H9 (cell line): ENCODE measurements around the gene SNX30. TPM values are rescaled to one million over a fixed set of nuclear protein-coding genes. Genes with fewer than 3 reads are reported as not detected.

Experiments
- DNase-seq: peaks from one replicate; pipeline ENCODE4 v3.0.0-alpha.2; 2017
- H2AFZ ChIP-seq: one replicate; pipeline ENCODE4 v1.6.1; 2013; ENCODE audit warnings: mild to moderate bottlenecking, low read length, control low read depth, moderate library complexity
- H2AK5ac ChIP-seq: 2 replicates; pipeline ENCODE4 v1.6.1; 2013; ENCODE audit warnings: low read length, control low read depth, mixed read lengths; ENCODE audit not compliant: insufficient read length
- H2BK120ac ChIP-seq: one replicate; pipeline ENCODE4 v1.6.1; 2013; ENCODE audit warnings: low read depth, mild to moderate bottlenecking, low read length, control low read depth, inconsistent platforms; ENCODE audit not compliant: poor library complexity, severe bottlenecking
- H2BK12ac ChIP-seq: 2 replicates; pipeline ENCODE4 v1.6.1; 2013; ENCODE audit warnings: low read length, control low read depth, mixed read lengths, low read depth; ENCODE audit not compliant: insufficient read length
- H2BK15ac ChIP-seq: 2 replicates; pipeline ENCODE4 v1.6.1; 2013; ENCODE audit warnings: low read depth, low read length, control low read depth
- H2BK20ac ChIP-seq: one replicate; pipeline ENCODE4 v1.6.1; 2013; ENCODE audit warnings: low read depth, mild to moderate bottlenecking, low read length, control low read depth, inconsistent platforms; ENCODE audit not compliant: poor library complexity, severe bottlenecking
- H2BK5ac ChIP-seq: 2 replicates; pipeline ENCODE4 v1.6.1; 2013; ENCODE audit warnings: low read length, control low read depth, mixed read lengths; ENCODE audit not compliant: insufficient read length
- H3K14ac ChIP-seq: 2 replicates; pipeline ENCODE4 v1.6.1; 2013; ENCODE audit warnings: low read length, control low read depth; ENCODE audit not compliant: insufficient read depth
- H3K18ac ChIP-seq: 2 replicates; pipeline ENCODE4 v1.6.1; 2013; ENCODE audit warnings: low read depth, mild to moderate bottlenecking, mixed read lengths, low read length, control low read depth; ENCODE audit not compliant: insufficient read length
- H3K23ac ChIP-seq: 2 replicates; pipeline ENCODE4 v1.6.1; 2013; ENCODE audit warnings: low read length, control low read depth, mixed read lengths, low read depth; ENCODE audit not compliant: insufficient read length
- H3K23me2 ChIP-seq: 2 replicates; pipeline ENCODE4 v1.6.1; 2013; ENCODE audit warnings: low read depth, mild to moderate bottlenecking, mixed read lengths, low read length, control low read depth; ENCODE audit not compliant: insufficient read length, poor library complexity, severe bottlenecking
- H3K27ac ChIP-seq: 2 replicates; pipeline ENCODE4 v1.5.1; 2013; ENCODE audit warnings: low read length, control low read depth, mixed read lengths, low read depth; ENCODE audit not compliant: insufficient read length
- H3K27me3 ChIP-seq: 2 replicates; pipeline ENCODE4 v1.6.1; 2013; ENCODE audit warnings: low read length, control low read depth, inconsistent platforms; ENCODE audit not compliant: insufficient read depth
- H3K4ac ChIP-seq: 2 replicates; pipeline ENCODE4 v1.6.1; 2013; ENCODE audit warnings: low read depth, mild to moderate bottlenecking, control low read depth, inconsistent platforms, low read length, moderate library complexity
- H3K4me1 ChIP-seq: 2 replicates; pipeline ENCODE4 v1.6.1; 2013; ENCODE audit warnings: low read length, control low read depth, inconsistent platforms; ENCODE audit not compliant: insufficient read depth
- H3K4me2 ChIP-seq: 2 replicates; pipeline ENCODE4 v1.6.1; 2013; ENCODE audit warnings: low read length, control low read depth, mixed read lengths; ENCODE audit not compliant: insufficient read length, insufficient read depth
- H3K56ac ChIP-seq: 2 replicates; pipeline ENCODE4 v1.6.1; 2013; ENCODE audit warnings: low read depth, mild to moderate bottlenecking, mixed read lengths, low read length, control low read depth; ENCODE audit not compliant: insufficient read length
- H3K79me1 ChIP-seq: 2 replicates; pipeline ENCODE4 v1.6.1; 2013; ENCODE audit warnings: low read depth, mild to moderate bottlenecking, moderate library complexity, low read length, control low read depth, inconsistent platforms; ENCODE audit not compliant: insufficient read depth, poor library complexity, severe bottlenecking
- H3K79me2 ChIP-seq: 2 replicates; pipeline ENCODE4 v1.6.1; 2013; ENCODE audit warnings: low read length, control low read depth, inconsistent platforms; ENCODE audit not compliant: insufficient read depth
- H3K9ac ChIP-seq: 2 replicates; pipeline ENCODE4 v1.6.1; 2013; ENCODE audit warnings: low read length, control low read depth, mixed read lengths; ENCODE audit not compliant: insufficient read length; ENCODE audit errors: extremely low read depth
- H3K9me3 ChIP-seq: one replicate; pipeline ENCODE4 v1.6.1; 2013; ENCODE audit warnings: low read depth, low read length, inconsistent platforms; ENCODE audit not compliant: control insufficient read depth
- H3T11ph ChIP-seq: one replicate; pipeline ENCODE4 v1.6.1; 2013; ENCODE audit warnings: mild to moderate bottlenecking, low read length, control low read depth, inconsistent platforms
- H4K20me1 ChIP-seq: one replicate; pipeline ENCODE4 v1.6.1; 2013; ENCODE audit not compliant: control insufficient read depth, insufficient read length, insufficient read depth
- H4K5ac ChIP-seq: 2 replicates; pipeline ENCODE4 v1.6.1; 2013; ENCODE audit warnings: low read depth, mild to moderate bottlenecking, mixed read lengths, low read length, control low read depth; ENCODE audit not compliant: insufficient read length
- H4K8ac ChIP-seq: replicated peaks from 2 replicates; pipeline ENCODE4 v1.6.1; 2013; ENCODE audit warnings: low read length, control low read depth, mixed read lengths, low read depth; ENCODE audit not compliant: insufficient read length
- H4K91ac ChIP-seq: 2 replicates; pipeline ENCODE4 v1.6.1; 2013; ENCODE audit warnings: low read depth, mild to moderate bottlenecking, moderate library complexity, mixed read lengths, low read length, control low read depth; ENCODE audit not compliant: insufficient read length
- H3K27ac Mint-ChIP-seq, 3 experiments: 2 replicates in 2 of 3; 3 replicates in 1 of 3; pipeline ENCODE4 v1.8.0; 2020 to 2021; ENCODE audit warnings: mixed read lengths in 3 of 3, mild to moderate bottlenecking in 1 of 3, moderate library complexity in 1 of 3
- H3K27me3 Mint-ChIP-seq: 2 replicates; pipeline ENCODE4 v1.8.0; 2021; ENCODE audit warnings: low read depth, mild to moderate bottlenecking, moderate library complexity, mixed read lengths
- H3K36me3 Mint-ChIP-seq, 3 experiments: 2 replicates in 2 of 3; 3 replicates in 1 of 3; pipeline ENCODE4 v1.8.0; 2020 to 2021; ENCODE audit warnings: low read depth in 3 of 3, mixed read lengths in 3 of 3; ENCODE audit not compliant: insufficient read depth in 1 of 3
- H3K4me1 Mint-ChIP-seq, 2 experiments: 2 replicates each; pipeline ENCODE4 v1.8.0; 2020; ENCODE audit warnings: mixed read lengths in 2 of 2
- H3K4me3 Mint-ChIP-seq, 2 experiments: 2 replicates in 1 of 2; 3 replicates in 1 of 2; pipeline ENCODE4 v1.8.0; 2020 to 2021; ENCODE audit warnings: mild to moderate bottlenecking in 2 of 2, mixed read lengths in 2 of 2, moderate library complexity in 1 of 2
- H3K9me3 Mint-ChIP-seq, 2 experiments: 2 replicates in 1 of 2; 3 replicates in 1 of 2; pipeline ENCODE4 v1.8.0; 2020; ENCODE audit warnings: mild to moderate bottlenecking in 2 of 2, mixed read lengths in 2 of 2, moderate library complexity in 1 of 2
- CTCF ChIP-seq: fragments of 200-600 bp; sonication (generic); conservative IDR thresholded peaks from 3 replicates; pipeline ENCODE4 v1.8.0; 2021; ENCODE audit warnings: antibody characterized with exemption, mild to moderate bottlenecking
- WGBS: extraction: QIAGEN DNeasy Blood & Tissue Kit; methylation state at CpG from one replicate; pipeline ENCODE4 v1.1.7; 2013; ENCODE audit warnings: missing lambda C conversion rate, low lambda C conversion rate, mixed read lengths; ENCODE audit not compliant: insufficient read length; ENCODE audit errors: extremely low coverage; 5-methylcytosine and 5-hydroxymethylcytosine counted together
- total RNA-seq: library from RNA; stranded (reverse); gene quantifications from 2 replicates; pipeline ENCODE4 v1.2.1, GENCODE V29; 2021

Gene SNX30
- total RNA-seq, 1 experiment from 2014 or later, result 10.3 TPM

- H4K8ac ChIP-seq, result no peak overlapping the region
- H2BK20ac ChIP-seq, result no peak overlapping the region
- no peak overlapping the region for H3K9ac ChIP-seq
- H2BK5ac ChIP-seq, result no peak overlapping the region
- H3T11ph ChIP-seq, result no peak overlapping the region
- H3K27ac ChIP-seq, result no peak overlapping the region
- H3K14ac ChIP-seq, result no peak overlapping the region
- H3K79me1 ChIP-seq, result no peaks in the 10 kb centered on the region
- no peak for TF ChIP-seq CTCF
- peak; percentile 87 for DNase-seq
- Mint-ChIP-seq H3K4me1 (peaks cover 14 to 21% of the 10 kb centered on the region in 2 experiments), H3K27me3 (no peaks in the 10 kb centered on the region), H3K4me3 (no peak overlapping the region; a peak in 1 of 5 replicates), H3K36me3 (peaks cover 8 to 28% (median 17%) of the 10 kb centered on the region in 3 experiments), H3K9me3 (peaks cover 0 to 5% of the 10 kb centered on the region in 2 experiments; a peak in 3 of 5 replicates), H3K27ac (peak overlapping the region in 2 of 3 experiments; percentile 40 to 73; a peak in 2 of 7 replicates)
- no peak overlapping the region for H4K91ac ChIP-seq
- H3K4ac ChIP-seq, result no peak overlapping the region
- no peak overlapping the region for H2AK5ac ChIP-seq
- H3K23me2 ChIP-seq, result no peaks in the 10 kb centered on the region
- H2AFZ ChIP-seq, result no peak overlapping the region
- H3K4me1 ChIP-seq, result peaks cover 2% of the 10 kb centered on the region; the same call in 1 of the 2 replicates
- H3K27me3 ChIP-seq, result no peaks in the 10 kb centered on the region
- H2BK12ac ChIP-seq, result no peak overlapping the region
- no peak overlapping the region for H3K23ac ChIP-seq
- H2BK120ac ChIP-seq, result no peak overlapping the region
- no peak overlapping the region for H3K56ac ChIP-seq
- H3K9me3 ChIP-seq, result no peaks in the 10 kb centered on the region
- no peak overlapping the region for H3K4me2 ChIP-seq
- H4K20me1 ChIP-seq, result no peaks in the 10 kb centered on the region
- WGBS, result no CpG with 5 or more reads among the region's 1 CpG
- H4K5ac ChIP-seq, result no peak overlapping the region
- no peaks in the 10 kb centered on the region for H3K79me2 ChIP-seq
- no peak overlapping the region for H2BK15ac ChIP-seq
- H3K18ac ChIP-seq, result no peak overlapping the region
Measured at GRCh38 chr9:112866662-112867274, 116.2 kb downstream of the SNX30 start.
